ENCODE measurements around the gene EHBP1. TPM values are rescaled to one million over a fixed set of nuclear protein-coding genes. Genes with fewer than 3 reads are reported as not detected.

EHBP1 gene
- polyA plus RNA-seq, 1 of the 3 experiments (the other 2 are of a cell fraction): 62.7 TPM

- no peak overlapping the region for H3K27ac ChIP-seq (ENCODE audit: low read depth in 2 of 2, low read length in 1 of 2)
- H3K79me2 ChIP-seq (ENCODE audit: insufficient read depth): peaks cover 22% of the 10 kb centered on the region
- H3K9ac ChIP-seq: no peak overlapping the region
- H3K4me3 ChIP-seq (ENCODE audit: low read depth in 2 of 2, low read length in 1 of 2): no peak overlapping the region
- ChIA-PET CTCF (no interaction called here), POLR2A (no interaction called here)
- H4K20me1 ChIP-seq (ENCODE audit: insufficient read depth): peaks cover 4% of the 10 kb centered on the region; the same call in 1 of the 2 replicates
- H2AFZ ChIP-seq (ENCODE audit: low read depth): no peak overlapping the region
- H3K27me3 ChIP-seq (ENCODE audit: insufficient read depth): no peaks in the 10 kb centered on the region
- no peaks in the 10 kb centered on the region; a peak in 1 of 4 replicates for H3K4me1 ChIP-seq (ENCODE audit: control insufficient read depth in 1 of 2, insufficient read depth in 2 of 2, low read depth in 1 of 2, low read length in 1 of 2)
- no peak for DNase-seq
- TF ChIP-seq RAD21 (IDR thresholded peaks at IDR 0.05; ENCODE audit: low read length) (no peak), REST (IDR thresholded peaks at IDR 0.05; ENCODE audit: low read depth, low read length) (no peak), RXRA (IDR thresholded peaks at IDR 0.05; ENCODE audit: borderline replicate concordance, low read depth) (no peak), FOXM1 (IDR thresholded peaks at IDR 0.05; ENCODE audit: low read depth) (no peak), SIN3A (IDR thresholded peaks at IDR 0.05; ENCODE audit: borderline replicate concordance, low read depth, low read length) (no peak), MXI1 (IDR thresholded peaks at IDR 0.05; ENCODE audit: low read depth, low read length) (no peak), RCOR1 (IDR thresholded peaks at IDR 0.05; ENCODE audit: low read length) (no peak), SMC3 (IDR thresholded peaks at IDR 0.05; ENCODE audit: low read depth, low read length) (no peak), TCF12 (IDR thresholded peaks at IDR 0.05) (no peak), ZBTB33 (IDR thresholded peaks at IDR 0.05; ENCODE audit: borderline replicate concordance, low read depth) (no peak), GABPA (IDR thresholded peaks at IDR 0.05; ENCODE audit: low read depth) (no peak), MEF2A (IDR thresholded peaks at IDR 0.05; ENCODE audit: borderline replicate concordance, low read depth) (no peak), ELF1 (IDR thresholded peaks at IDR 0.05) (no peak), POLR2AphosphoS5 (IDR thresholded peaks at IDR 0.05; ENCODE audit: low read depth, low read length) (no peak), FOXJ3 (CRISPR knock-in tag; IDR thresholded peaks at IDR 0.05) (no peak)
- TF ChIP-seq, protein P1, sequence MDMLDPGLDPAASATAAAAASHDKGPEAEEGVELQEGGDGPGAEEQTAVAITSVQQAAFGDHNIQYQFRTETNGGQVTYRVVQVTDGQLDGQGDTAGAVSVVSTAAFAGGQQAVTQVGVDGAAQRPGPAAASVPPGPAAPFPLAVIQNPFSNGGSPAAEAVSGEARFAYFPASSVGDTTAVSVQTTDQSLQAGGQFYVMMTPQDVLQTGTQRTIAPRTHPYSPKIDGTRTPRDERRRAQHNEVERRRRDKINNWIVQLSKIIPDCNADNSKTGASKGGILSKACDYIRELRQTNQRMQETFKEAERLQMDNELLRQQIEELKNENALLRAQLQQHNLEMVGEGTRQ (IDR thresholded peaks at IDR 0.05; ENCODE audit: borderline replicate concordance, low read depth, low read length): no peak
- TF ChIP-seq, protein P2, sequence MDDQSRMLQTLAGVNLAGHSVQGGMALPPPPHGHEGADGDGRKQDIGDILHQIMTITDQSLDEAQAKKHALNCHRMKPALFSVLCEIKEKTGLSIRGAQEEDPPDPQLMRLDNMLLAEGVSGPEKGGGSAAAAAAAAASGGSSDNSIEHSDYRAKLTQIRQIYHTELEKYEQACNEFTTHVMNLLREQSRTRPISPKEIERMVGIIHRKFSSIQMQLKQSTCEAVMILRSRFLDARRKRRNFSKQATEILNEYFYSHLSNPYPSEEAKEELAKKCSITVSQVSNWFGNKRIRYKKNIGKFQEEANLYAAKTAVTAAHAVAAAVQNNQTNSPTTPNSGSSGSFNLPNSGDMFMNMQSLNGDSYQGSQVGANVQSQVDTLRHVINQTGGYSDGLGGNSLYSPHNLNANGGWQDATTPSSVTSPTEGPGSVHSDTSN (IDR thresholded peaks at IDR 0.05): no peak
- TF ChIP-seq, protein P3, sequence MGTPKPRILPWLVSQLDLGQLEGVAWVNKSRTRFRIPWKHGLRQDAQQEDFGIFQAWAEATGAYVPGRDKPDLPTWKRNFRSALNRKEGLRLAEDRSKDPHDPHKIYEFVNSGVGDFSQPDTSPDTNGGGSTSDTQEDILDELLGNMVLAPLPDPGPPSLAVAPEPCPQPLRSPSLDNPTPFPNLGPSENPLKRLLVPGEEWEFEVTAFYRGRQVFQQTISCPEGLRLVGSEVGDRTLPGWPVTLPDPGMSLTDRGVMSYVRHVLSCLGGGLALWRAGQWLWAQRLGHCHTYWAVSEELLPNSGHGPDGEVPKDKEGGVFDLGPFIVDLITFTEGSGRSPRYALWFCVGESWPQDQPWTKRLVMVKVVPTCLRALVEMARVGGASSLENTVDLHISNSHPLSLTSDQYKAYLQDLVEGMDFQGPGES (IDR thresholded peaks at IDR 0.05; ENCODE audit: low read depth, low read length): no peak
- H3K9me2 ChIP-seq: no peaks in the 10 kb centered on the region
- no peak overlapping the region for H3K4me2 ChIP-seq
- H3F3A ChIP-seq (replicated peaks; ENCODE audit: insufficient read depth): peaks cover 9% of the 10 kb centered on the region
- peaks cover 0 to 6% of the 10 kb centered on the region in 2 experiments for H3K36me3 ChIP-seq (replicated peaks in 1 of 2; ENCODE audit: control insufficient read depth in 1 of 2, insufficient read depth in 2 of 2, low read length in 1 of 2)
- H3K9me3 ChIP-seq: no peaks in the 10 kb centered on the region
These were observed 78.2 kb downstream of the EHBP1 start for GRCh38 chr2:62783679-62784078.
